Left renal cortex interstitium (tissue), 4 donors: ENCODE results near the gene MRPL18. TPM values are rescaled to one million over a fixed set of nuclear protein-coding genes. Genes with fewer than 3 reads are reported as not detected.
"Not testable (repeated sequence)": the region's sequence is repeated elsewhere in the genome, so short reads cannot be mapped to it uniquely, and the experiment has no call there.

Experiments used
- DNase-seq, 4 donors: peaks; one replicate each; pipeline ENCODE4 v3.0.0-alpha.2; 2013; ENCODE audit warnings: low read depth in 4 of 4, low spot score in 2 of 4, missing footprints in 1 of 4
- polyA plus RNA-seq, 4 donors: library from polyadenylated mRNA; unstranded; fragments of 120-200 nt; gene quantifications; one replicate each; pipeline ENCODE4 v1.2.1, GENCODE V29; 2013; ENCODE audit not compliant: insufficient read length in 4 of 4

MRPL18 gene
- 10 to 100 TPM; 62.3 to 74.6 (median 64.6) TPM for polyA plus RNA-seq

- DNase-seq, result peak; percentile 79 to 91 (median 90)
Observed at GRCh38 chr6:159790149-159790955, at the start of gene MRPL18. MRPL18 (plus strand) TSS chr6:159790467; CDS start chr6:159790588, 121 bp downstream.

GRCh38 chr6:159742165-159742564 is 48.1 kb upstream of the MRPL18 start:
- no peak for DNase-seq

DNA sequence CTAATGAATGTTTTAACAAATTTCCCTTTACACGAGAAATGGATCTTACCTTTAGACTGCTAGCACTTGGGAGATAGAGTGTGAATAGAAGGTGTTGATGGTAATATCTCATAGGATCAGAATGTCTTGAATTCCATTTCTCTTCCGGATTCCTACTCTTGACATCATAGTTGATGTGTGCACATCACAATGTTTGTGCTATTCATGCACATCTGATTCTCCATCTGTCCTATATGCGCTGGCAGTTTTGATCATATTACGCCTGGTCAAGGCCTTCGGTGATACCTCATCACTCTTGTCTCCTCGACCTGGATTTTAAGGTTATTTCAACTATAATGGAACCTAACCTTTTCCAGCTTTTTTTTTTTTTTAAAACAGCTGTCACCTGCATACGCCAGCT is 45.2 kb upstream of the MRPL18 start:
- no peak for DNase-seq

DNA sequence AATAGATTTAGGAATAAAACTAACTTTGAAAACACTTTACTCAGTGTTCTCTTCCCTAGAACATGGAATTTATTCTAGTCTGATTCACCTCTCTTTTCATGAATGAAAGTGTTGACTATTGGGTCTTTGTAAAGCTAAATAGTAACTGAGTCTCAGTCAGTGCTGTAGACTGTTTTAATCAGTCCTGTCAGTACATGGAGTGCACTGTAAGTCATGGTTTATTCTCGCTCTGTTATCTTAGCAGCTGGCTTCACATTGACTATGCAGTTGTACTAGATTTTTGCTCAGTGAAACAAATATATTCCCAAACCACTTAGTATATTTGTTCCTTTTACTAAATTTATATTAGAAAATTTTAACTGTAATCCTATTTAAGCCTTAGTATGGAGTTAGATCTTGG is 43.5 kb upstream of the MRPL18 start:
- DNase-seq, result no peak

GRCh38 chr6:159748127-159748526 is 42.1 kb upstream of the MRPL18 start:
- DNase-seq, result not testable (repeated sequence)

DNA sequence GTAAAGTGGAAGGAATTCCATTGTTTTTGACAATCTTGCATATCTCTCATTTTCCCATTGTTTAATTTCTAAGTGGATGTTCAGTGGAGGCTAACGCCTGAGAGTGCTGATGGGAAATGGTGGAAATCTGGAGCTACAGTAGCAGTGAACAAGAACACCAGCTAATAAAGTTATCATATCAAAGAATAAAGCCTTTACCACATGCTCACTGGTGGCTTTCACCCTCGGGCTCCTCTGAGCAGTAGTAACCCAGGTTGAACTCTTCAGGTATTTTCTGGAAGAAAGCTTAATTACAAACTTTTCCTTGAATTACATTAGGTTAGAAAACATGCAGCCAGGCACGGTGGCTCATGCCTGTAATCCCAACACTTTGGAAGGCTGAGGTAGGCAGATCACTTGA is 38.8 kb upstream of the MRPL18 start:
- no peak for DNase-seq

DNA sequence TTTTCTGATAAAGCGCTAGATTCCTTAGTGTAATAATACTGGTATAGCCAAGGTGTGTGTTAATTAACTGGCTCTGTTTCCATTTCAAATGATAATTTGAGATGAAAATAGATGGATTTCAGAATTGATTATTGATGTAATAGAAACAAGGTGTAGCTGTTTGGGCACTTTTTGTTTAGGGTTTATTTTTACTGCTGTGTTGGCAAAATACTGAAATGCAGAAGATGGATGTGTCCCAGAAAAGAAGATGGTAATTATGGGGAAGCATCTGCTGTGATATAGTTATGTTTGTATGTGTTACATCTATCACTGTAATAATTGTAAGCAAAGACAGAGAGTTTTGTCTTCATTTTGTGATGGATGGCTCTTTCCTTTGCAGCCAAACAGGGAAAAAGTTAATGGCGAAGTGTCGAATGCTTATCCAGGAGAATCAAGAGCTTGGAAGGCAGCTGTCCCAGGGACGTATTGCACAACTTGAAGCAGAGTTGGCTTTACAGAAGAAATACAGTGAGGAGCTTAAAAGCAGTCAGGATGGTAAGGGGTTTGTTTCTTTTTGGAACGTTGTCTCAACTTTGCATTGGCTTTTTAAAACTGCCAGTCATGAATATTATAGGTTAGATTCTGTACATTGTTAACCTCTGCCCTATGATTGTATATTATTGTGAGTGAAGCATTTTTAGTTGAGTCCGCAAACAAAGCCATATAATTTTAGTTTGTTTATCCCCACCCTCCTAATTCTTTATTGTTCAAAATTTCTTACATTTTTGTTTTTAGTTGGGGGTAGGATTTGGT is 37.0 kb upstream of the MRPL18 start:
- no peak for DNase-seq

GRCh38 chr6:159754401-159754800 is 35.9 kb upstream of the MRPL18 start:
- no peak for DNase-seq

GRCh38 chr6:159754959-159755914 is 35.0 kb upstream of the MRPL18 start:
- DNase-seq, result no peak

DNA sequence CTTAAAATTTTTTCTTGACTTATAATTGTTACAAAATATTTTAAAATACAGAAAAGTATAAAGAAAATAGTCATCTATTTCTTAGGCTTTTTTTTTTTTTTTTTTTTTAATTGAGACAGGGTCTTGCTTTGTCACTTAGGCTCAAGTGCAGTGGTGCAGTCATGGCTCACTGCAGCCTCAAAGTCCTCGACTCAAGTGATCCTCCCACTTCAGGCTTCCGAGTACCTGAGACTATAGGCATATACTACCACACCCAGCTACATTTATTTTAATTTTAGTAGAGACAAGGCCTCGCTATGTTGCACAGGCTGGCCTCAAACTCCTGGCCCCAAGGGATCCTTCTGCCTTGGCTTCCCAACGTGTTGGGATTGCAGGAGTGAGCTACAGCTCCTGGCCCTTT is 33.8 kb upstream of the MRPL18 start:
- no peak for DNase-seq

DNA sequence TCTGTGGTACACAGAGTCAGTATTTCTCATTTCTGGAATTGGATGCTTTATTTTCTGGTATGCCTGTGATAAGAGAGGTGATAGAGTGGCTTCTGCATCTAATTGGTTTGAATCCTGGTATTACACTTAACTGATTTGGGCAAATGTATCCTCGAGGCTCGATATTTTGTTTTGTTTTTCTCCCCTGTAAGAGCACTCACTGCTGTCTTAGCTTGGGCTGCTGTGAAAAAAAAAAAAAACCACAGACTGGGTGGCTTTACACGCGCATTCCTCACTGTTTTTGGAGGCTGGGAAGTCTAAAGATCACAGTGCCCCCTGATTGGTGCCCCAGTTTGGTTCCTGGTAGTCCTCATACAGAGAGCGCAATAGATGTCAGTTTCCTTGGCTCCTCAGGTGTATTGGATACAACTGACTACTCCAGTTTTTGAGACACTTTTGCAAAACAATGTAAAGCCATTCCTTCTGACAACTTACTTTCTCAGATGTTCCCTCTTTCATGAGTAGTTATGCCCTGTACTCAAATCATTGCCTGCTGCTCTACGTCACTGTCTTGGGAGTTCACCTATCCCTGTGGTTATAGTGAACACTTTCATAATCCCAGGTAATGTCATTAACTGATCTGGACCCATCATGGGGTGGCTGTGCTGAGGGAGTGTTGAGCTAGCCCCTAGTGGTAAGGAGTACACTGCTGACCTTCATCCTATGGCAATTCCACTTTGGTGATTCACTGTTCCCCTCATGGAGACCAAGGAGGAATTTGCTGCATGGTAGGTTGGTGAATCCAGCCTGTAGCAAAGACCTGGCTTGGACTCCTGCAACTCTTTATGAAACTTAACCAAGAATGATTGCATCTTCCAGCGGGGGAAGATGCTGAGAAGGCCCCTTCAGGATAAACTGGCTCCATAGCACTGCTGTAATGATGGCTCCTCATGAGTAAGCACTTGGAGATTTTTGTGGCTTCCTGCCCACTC is 32.0 kb upstream of the MRPL18 start:
- no peak for DNase-seq

DNA sequence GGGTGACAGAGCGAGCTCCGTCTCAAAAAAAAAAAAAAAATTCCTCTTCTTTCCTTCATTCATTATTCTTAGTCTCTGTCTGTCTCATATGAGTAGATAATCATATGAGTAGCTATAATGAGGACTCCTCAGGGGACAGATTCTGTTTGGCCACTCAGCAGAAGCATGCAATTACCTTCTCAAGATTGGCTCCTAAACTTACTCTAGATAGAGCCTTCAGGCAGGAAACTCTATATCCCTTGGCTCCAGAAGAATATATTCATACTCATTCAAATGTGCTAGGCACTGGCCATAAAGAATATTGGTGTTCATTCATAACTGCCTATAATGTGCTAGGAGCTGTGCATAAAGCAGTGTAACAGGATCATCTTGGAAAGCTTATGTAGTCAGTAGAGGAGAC is 30.6 kb upstream of the MRPL18 start:
- no peak for DNase-seq

GRCh38 chr6:159760602-159761057 is 29.6 kb upstream of the MRPL18 start:
- no peak for DNase-seq

DNA sequence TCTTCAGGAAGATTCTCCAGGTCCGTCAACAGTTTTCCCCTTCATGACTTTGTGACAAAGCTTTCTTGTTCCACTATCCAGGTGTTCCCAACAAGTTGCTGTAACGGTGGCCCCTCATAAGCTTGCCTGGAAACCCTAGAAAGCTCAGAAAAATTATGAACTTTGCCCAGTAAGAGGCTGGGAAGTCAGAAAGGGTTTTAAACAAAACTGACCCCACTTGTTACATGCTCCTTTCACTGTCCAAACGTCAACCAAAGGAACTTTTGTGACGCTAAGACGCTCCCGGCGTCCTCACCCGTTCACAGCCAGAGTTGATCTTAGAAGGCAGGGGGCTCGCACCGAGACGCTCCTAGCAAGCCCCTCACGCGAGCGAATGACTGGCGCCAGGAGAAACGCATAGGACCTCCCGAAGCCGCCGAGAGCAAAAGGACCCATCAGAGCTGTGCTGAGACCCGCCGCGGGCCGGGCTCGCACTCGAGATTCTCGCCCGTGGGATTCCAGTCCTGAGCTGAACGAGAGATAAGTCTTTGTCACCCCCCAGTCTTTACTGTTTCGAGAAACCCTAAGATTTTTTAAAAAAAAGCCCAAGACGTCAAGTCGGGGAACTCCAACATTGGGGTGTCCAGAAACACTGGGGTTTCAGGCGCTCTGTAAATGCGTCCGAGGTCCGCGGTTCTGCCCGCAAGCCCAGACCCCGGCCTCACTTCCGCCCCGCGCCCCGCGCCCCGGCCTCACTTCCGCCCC is 29.0 kb upstream of the MRPL18 start:
- DNase-seq, result peak in 3 of 4 donors; percentile 10 to 27 (median 20)

GRCh38 chr6:159761873-159762680 is 28.2 kb upstream of the MRPL18 start, which contains the start of gene ACAT2:
ACAT2 (plus strand) TSS chr6:159762045; CDS start chr6:159762088, 43 bp downstream.
- peak; percentile 79 to 91 (median 84) for DNase-seq

- DNase-seq, result no peak
Observed at GRCh38 chr6:159762681-159763293, 27.5 kb upstream of the MRPL18 start.

DNA sequence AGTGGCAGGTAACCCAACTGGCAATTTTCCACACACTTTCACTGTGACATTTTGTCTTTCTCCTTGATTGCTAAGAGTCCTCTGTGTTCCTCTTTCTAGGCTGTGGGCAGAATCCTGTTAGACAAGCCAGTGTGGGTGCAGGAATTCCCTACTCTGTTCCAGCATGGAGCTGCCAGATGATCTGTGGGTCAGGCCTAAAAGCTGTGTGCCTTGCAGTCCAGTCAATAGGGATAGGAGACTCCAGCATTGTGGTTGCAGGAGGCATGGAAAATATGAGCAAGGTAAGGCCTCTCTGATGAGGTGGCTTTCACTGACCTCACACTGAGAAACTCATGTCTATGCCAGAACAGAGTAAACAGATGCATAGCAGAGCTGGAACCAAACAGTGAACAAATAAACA is 23.4 kb upstream of the MRPL18 start:
- no peak for DNase-seq
